T-helper 2 cell treated with Interferon-gamma antibody and Interleukin-4, amounts not matched to agents 100 ng/mL and 5 ng/mL, for 36 hours (primary cell): ENCODE results near the gene EGFL6. TPM values are rescaled to one million over a fixed set of nuclear protein-coding genes. Genes with fewer than 3 reads are reported as not detected.
"Not testable (repeated sequence)": the region's sequence is repeated elsewhere in the genome, so short reads cannot be mapped to it uniquely, and the experiment has no call there.

Source experiments
- intact Hi-C: fragments of 100-400 bp; cut with micrococcal nuclease; formaldehyde crosslinking; loops from one replicate; pipeline ENCODE4 v1.15.1; 2023
- total RNA-seq: library from RNA; stranded (reverse); gene quantifications from 2 replicates; pipeline ENCODE4 v1.2.3, GENCODE V29; 2022

The EGFL6 gene
- total RNA-seq, 1 donor from 2014 or later, result 9.2 TPM

DNA sequence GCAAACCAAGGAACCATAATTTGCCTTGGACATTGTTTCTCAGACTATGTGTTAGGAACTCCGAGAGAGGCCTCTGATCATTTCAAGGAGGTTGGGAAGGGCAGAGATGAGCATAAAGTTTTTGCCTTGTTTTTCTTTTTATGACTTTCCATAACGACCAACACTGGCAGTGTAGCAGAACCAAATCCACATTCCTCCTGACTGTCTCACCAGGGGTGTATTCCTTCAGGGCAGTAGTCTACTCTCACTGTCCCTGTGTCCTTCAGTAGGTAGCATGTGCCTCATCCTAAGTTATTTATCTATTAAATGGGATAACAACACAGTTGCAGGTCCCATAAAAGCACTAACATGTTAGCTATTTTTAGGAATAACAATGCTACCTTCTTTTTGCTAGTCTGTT is 20.8 kb downstream of the EGFL6 start:
- intact Hi-C loops, result no loop called here

DNA sequence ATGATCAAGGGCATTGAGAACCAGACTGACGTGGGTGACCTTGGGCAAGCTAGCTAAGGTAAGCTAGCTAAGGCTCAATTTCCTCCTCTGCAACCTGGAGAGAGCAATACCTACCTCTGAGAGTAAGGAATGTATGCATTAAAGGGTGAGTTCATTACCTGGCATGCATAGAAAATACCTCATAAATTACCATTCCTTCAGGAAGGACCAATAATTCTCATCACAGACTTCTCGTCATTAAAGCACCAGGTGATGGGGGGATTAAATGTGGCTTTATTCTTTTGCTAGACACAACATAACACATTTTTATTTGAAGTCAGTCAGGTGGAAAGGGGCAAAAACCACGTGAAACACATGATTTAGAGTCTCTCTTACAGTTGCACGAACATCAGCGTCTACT is 21.5 kb downstream of the EGFL6 start:
- intact Hi-C loops, result no loop called here

DNA sequence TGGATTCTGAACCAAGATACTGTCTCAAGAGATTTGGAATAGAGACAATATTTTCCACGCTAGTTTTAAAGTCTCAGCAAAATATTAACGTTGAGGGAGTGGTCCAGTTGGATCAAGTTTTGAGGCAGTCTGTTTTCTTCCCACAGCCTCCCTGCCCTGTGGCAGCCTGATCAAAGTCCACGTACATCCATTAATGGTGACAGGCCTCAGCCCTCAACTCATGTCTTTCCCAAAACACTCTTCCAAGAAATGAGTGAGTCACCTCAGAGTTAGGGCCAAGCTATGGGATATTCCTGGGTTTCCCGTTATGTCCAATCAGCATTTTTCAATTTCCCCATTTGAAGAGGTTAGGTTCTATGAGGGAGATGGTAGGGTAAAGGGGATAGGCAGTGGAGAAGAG is 28.5 kb downstream of the EGFL6 start:
- intact Hi-C loops, result no loop called here

DNA sequence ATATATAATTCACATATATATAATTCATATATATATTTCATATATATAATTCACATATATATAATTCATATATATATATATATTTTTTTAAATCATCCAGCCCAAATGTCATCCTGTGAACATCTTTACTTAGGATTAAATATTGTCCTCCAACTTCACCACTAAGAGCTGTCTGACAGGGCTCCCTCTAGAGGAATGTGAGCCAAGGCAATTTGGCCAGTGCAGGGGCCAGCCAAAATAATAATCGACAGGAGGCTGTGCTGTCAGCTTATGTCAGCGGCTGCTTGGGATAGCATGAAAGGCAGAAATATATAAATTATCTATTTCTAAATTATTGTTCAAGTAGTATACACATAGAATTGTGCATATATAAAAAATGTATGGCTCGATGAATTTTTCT is 29.5 kb downstream of the EGFL6 start:
- intact Hi-C loops, result no loop called here

DNA sequence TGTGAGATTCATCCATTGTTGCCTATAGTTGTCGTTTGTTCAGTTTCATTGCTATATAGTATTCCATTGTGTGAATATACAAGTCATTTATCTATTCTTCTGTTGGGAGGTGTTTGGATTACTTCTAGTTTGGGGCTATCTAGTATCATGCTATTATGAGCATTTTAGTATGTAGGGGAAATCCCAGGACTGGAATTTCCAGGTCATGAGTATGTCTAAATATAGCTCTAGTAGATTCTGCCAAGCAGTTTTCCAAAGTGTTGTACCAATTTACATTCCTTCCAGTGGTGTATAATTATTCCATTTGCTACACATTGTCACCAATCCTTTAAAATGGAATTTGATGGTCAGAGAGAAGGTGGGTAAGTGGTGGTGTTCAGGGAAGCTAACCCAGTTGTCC is 30.1 kb downstream of the EGFL6 start:
- intact Hi-C loops, result no loop called here

DNA sequence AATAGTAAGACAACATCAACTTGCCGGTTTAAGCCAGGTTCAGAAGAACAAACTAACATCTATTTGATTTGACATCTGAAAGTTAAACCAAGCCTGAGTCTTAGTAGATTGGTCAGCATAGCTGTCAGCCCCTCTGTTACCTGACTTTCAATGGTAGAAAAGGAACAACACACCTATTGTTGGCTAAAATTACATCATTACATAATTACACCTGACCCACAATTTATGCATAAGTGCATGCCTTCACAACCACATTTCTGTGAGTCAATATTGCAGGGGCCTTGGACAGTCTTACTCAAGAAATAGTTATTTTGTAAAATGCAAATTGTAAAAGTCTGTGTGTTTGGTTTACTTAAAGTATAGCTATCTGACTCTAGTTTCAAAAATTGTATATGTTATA is 36.2 kb downstream of the EGFL6 start:
- intact Hi-C loops, result no loop called here

DNA sequence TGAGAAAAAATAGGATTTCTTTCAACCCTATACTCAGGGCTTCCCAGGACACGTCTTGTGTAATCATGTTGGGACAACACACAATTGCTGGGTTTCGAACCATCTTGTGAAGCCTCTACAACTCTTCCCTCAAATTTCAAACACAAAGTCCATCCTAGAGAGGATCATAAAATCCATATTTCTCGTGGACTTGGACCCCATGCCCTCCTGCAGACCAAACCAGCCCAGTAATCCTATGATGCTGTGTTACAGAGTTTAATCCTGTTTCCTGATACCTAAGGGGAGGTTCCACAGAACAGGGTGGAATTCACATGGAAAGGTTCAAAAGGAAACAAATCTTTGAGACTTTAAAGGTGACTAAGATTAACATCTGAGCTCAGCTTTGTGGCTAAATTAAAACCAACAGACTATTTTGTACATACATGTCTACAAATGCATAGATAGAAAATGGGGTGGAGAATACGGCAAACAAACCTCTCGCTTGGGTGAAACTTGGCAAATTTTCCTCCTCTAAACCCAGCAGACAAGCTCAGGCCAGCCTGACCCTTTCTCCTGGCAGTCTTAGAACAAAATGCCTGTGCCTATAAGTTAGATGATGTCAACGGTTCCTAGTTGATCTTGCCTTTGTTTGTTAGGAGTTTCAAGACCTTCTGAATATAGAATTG is 38.1 kb downstream of the EGFL6 start:
- intact Hi-C loops, result no loop called here

DNA sequence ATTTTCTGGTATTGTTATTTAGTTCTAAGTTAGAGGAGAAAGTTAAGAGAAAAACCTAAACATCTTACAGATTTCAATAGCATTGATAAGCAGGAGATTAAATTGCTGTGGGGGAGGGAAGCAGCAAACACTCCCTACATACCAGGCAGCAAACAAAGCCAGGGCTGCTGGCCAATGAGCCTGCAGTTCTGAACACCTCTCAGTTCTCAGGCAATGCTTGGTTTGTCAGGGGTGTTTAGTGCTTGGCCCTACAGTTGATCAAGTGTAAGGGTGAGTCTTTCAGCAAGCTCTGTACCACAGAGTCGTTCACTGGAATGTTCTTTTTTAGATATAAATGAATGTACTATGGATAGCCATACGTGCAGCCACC is 38.6 kb downstream of the EGFL6 start:
- intact Hi-C loops, result no loop called here

DNA sequence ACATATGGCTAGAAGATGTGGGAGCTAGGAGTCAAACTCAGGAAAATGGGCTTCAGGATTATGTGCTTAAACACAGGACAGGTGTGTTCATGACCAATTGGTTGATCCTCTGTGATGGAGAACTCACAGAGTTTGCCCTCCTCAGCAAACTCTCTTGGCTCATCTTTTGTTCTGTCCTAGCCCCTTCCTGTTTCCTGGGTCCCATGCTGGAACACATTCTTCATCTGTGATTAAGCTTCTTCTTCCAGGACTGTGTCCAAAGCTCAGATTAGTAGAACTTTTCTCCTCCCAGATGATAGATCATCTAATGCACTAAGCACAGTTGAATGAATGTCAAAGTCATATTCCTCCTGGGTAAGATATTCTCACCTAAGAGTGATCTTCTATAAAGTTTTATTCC is 44.8 kb downstream of the EGFL6 start:
- intact Hi-C loops, result loop anchor here (2.0 kb wide), 1 partner anchor 39 kb away; the partner anchor contains the start of gene TCEANC

DNA sequence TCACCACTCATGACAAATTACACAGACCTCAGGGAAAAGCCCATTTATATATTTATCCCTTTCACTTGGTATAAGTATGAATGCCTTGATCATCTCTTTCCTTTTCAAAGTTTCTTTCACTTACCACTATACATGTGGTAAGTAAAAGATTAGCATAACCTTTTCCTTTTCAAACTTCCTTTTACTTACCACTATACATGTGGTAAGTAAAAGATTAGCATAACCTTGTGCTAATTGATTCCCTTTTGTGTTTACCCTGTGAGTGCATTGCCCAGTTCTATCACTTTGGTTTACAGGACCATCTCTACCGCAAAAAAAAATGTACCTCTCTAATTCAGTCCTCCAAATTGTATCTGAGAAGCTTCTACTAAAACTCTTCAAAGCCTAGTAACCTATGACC is 50.8 kb downstream of the EGFL6 start:
- intact Hi-C loops, result no loop called here

DNA sequence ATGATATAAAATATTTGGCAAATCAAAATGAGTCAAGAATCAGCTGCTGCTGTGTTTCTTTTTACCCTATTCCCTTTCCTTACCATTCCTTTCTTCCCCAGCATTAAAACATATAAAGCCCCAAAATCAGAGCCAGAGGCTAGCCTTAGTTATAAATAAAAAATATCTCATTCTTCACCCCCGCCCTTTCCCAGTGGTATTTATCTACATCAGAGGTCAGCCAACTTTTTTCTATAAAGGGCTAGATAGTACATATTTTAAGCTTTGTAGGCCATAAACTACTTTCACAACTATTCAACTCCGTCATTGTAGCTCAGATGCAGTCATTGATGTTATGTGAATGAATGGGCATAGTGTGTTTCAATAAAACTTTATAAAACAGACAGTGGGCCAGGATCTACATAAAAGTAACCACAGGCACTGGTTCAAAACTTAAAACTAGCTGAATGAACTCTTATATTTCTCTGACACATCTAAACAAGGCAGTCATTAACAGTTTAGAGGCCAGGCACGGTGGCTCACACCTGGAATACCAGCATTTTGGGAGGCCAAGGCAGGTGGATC is 53.1 kb downstream of the EGFL6 start:
- intact Hi-C loops, result no loop called here

DNA sequence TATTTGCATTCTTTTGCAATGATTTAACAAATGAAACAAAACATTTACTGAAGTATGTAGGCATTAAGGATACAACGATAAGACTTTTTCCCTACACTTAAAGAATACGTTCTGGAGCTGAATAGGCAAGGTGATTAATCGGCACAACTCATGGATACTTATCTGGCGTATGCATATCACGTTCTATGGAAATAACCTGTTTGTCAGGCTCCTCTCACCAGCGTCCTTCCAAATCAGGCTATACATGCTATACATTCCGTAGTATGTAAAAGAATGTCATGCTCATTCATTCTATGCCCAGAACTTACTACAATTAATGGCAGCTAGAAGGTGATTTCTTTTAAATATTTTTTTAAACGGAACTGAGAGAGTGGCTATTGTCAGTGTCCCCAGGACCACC is 57.9 kb downstream of the EGFL6 start:
- intact Hi-C loops, result no loop called here

DNA sequence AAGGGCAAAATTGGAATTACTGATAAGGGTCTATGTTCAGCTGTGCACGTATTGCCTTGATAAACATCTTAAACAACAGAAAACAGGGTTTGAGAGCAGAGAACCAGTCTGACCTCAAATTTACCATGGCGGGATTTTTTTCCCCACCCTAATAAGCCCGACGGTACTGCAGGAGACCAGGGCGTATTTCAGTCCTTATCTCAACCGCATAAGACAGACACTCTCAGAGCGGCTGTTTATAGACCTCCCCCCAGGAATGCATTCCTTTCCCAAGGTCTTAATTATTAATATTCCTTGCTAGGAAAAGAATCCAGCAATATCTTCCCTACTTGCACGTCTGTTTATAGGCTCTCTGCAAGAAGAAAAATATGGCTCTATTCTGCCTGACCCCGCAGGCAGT is 67.8 kb downstream of the EGFL6 start:
- intact Hi-C loops, result not testable (repeated sequence)

DNA sequence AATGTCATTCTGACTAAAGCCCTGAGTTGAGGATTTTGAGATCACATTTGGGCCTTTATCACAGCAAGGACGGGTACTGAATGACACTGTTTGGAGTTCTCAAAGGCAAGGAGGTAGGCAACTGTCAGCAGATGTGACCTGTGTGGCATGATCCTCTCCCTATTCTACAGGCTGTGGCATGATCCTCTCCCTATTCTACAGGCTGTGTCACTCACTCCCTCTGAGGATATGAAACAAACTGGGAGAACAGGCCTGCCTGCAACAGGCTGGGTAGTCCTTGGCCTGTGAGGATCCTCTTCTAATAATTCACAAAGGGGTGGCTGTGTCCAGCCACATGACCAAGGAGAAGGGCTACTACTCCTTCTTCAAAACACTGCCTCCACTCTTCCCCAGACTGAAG is 68.6 kb downstream of the EGFL6 start:
- intact Hi-C loops, result no loop called here

DNA sequence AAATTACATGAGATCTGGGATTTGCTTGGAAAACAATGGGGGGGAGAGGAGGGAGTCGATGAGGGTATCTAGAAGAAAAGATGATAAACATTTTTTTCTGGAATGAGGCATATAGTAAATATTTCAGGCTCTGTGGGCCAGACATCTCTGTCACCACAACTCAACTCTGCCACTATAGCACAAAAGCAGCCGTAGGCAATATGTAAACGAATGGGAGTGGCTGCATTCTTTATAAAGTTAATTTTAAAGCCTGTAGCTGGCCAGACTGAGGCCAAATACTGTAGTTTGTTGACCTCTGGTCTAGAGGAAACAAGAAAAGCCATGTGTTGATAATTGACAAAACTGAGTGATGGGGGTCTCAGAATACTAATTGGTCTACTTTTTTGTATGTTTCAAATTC is 69.4 kb downstream of the EGFL6 start:
- intact Hi-C loops, result no loop called here

DNA sequence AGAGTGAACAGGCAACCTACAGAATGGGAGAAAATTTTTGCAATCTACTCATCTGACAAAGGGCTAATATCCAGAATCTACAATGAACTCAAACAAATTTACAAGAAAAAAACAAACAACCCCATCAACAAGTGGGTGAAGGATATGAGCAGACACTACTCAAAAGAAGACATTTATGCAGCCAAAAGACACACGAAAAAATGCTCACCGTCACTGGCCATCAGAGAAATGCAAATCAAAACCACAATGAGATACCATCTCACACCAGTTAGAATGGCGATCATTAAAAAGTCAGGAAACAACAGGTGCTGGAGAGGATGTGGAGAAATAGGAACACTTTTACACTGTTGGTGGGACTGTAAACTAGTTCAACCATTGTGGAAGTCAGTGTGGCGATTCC is 72.3 kb downstream of the EGFL6 start:
- intact Hi-C loops, result not testable (repeated sequence)

DNA sequence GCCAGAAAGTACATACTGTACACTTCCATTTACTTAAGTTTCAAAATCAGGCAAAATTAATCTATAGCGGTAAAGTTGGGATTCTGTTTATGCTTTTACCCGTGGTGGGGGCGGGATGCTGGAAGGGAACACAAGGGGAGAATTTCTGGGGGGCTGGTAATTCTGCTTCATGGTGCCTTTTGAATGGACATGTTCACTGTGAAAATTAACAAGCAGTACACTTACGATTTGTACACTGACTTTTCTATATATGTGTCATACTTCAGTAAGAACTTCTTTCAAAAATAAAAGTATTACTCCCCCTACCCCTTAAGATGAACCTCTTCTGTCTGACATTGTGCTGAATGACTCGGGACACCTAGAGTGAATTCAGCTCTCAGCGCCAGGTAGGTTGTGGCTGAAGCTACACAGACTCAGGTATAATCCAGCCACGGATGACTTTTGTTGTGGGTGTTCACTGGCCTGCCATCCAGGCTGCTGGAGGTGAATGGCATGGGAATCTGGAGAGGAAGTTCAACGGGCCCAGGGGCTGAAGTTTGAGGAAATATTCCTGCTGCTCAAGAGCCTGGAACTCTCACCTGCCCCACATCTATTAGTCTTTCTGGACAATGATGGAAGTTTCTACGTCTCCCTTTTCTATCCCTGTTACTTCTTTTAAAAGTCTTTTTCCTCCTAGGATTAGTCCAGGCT is 76.2 kb downstream of the EGFL6 start:
- intact Hi-C loops, result no loop called here

DNA sequence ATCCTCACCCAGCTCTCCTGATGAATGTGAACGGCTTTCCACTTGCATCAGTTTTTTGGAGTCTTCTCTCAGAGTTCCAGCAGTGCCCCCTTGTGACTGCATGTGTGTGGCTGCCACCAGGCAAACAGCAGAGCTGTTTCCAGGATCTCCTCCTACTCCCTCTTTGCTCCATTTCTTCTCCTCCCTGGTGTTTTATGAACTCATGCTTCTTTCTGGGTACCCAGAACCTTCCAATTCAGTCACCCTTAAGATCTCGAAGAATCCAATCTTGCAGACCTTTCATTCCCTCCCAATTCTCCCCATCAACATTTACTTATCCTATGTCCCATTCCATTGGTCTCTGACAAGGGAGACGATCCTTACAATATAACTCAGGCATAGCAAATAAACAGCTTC is 76.8 kb downstream of the EGFL6 start:
- intact Hi-C loops, result no loop called here

DNA sequence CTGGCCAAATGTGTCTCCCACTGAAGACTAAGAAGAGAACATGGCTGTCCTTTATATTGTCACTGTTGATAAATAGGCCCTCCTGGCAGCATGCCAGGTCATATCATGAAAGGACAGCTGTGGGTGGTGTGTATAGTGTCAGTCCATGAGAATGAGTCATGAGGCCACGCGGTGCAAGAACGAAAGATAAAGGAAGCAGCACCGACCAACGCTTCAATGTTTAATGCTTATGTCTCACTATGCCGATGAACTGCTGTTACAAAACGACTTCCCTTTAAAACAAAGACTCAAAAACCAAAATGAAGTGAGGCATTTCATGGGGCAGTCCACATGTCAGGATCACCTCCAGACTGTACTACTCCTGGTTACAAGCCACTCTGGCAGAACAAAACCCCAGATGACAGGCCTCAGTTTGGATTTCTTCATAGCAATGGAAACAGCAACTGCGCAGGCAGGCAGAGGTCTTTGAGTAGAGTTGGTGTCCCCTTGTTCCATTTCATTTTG is 78.4 kb downstream of the EGFL6 start:
- intact Hi-C loops, result no loop called here

DNA sequence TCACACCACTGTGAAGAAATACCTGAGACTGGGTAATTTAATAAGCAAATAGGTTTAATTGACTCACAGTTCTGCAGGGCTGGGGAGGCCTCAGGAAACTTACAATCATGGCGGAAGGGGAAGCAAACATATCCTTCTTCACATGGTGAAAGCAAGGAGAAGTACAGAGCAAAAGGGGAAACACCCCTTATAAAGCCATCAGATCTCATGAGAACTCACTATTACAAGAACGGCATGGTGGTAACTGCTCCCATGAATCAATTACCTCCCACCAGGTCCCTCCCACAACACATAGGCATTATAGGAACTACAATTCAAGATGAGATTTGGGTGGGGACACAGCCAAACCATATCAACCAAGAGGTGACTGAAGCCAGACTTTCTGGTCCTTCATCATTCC is 78.9 kb downstream of the EGFL6 start:
- intact Hi-C loops, result not testable (repeated sequence)

DNA sequence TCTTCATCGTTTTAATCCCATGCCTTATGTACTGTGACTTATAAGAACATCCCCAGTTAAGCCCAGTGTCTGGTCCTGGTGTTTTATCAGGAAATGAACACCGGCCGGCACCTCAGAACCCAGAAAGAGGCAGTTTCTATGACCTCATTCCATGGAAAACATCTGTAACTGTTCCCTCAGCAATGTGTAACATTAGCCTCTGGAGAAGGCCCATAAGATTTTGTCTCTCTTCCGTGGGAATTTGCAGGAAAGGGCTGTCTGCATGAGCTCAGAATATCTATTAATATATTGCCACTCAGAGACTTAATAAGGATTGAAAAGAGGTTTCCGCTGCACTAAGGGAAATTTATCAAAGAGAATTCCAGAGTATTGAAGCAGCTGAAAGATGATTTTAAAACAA is 80.4 kb downstream of the EGFL6 start:
- intact Hi-C loops, result no loop called here

DNA sequence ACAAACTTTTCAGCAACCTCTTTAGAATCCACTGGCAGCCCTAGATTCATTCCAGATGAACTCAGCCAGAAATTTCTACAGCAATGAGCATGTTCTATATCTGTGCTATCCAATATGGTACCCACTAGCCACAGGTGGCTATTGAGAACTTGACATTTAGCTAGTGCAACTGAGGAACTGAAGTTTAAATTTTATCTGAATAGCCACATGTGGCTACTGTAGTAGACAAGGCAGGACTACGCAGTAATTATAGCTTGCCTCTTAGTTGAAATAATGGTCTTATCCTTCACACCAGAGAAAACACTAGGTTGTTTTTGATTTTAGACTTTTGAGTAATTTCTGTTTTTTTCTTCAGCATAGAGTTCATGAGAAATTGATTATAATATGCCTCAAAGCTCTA is 80.9 kb downstream of the EGFL6 start:
- intact Hi-C loops, result no loop called here

DNA sequence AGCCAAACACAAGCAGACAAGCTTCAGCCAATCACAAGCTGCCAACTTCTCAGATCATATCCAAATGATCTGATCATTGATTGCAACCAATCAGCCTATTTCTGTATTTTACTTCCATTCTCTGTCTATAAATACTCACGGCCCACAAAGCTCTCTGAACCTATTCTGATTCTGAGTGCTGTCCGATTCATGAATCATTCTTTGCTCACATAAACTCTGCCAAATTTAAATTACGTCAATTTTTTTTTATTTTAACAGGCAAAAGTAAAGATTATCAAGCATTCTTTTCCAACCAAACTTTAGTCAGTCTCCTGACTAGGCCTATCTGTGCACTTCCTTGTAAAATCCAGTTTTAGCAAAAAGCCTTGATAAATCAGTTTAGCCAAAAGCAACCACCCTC is 81.7 kb downstream of the EGFL6 start:
- intact Hi-C loops, result no loop called here
